Measurements from ENCODE around the gene ASPA.

DNA sequence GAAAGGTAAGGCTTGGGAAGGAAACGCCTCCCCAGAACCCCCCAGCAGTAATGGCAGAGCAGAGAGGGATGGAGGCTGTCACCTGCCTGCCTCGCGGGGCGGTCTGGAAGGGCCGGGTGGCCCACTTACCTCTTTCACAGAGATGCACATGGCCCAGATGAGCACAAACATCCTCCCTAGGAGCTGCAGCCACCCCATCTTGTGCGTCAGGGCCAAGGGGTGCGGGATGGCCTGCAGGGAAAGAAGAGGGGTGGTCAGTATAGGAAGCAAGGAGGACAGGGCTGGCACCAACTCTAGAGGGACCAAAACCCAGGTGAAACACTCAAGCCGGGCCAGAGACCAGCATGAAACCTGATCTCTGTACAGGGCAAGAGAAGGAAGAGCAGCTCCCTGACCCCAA is 52.1 kb downstream of the ASPA start:
- TF ChIP-seq, protein P1, sequence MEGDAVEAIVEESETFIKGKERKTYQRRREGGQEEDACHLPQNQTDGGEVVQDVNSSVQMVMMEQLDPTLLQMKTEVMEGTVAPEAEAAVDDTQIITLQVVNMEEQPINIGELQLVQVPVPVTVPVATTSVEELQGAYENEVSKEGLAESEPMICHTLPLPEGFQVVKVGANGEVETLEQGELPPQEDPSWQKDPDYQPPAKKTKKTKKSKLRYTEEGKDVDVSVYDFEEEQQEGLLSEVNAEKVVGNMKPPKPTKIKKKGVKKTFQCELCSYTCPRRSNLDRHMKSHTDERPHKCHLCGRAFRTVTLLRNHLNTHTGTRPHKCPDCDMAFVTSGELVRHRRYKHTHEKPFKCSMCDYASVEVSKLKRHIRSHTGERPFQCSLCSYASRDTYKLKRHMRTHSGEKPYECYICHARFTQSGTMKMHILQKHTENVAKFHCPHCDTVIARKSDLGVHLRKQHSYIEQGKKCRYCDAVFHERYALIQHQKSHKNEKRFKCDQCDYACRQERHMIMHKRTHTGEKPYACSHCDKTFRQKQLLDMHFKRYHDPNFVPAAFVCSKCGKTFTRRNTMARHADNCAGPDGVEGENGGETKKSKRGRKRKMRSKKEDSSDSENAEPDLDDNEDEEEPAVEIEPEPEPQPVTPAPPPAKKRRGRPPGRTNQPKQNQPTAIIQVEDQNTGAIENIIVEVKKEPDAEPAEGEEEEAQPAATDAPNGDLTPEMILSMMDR (optimal IDR thresholded peaks at IDR 0.05 in 1 of 3, IDR thresholded peaks at IDR 0.05 in 1 of 3, conservative IDR thresholded peaks at IDR 0.05 in 1 of 3; ENCODE audit: extremely low read depth in 1 of 3, insufficient read depth in 2 of 3, low read length in 3 of 3), result no peak
- TF ChIP-seq EZH2 (IDR thresholded peaks at IDR 0.05; ENCODE audit: low read length), result no peak
